Neural cell (in vitro differentiated cells): ENCODE results near the gene DNPEP. TPM values are rescaled to one million over a fixed set of nuclear protein-coding genes. Genes with fewer than 3 reads are reported as not detected.

Experiments
- H2AFZ ChIP-seq: fragments of 200-600, 300-800 bp; sonication (generic), shearing (Covaris generic); 2 replicates; pipeline ENCODE4 v1.6.0; 2014; ENCODE audit warnings: low read depth, mild to moderate bottlenecking, antibody characterized with exemption, low read length, moderate library complexity
- H3F3A ChIP-seq: fragments of 200-600 bp; shearing (Covaris generic); 2 replicates; pipeline ENCODE4 v1.6.1; 2016; ENCODE audit warnings: mild to moderate bottlenecking, moderate library complexity, mixed read lengths, antibody characterized with exemption, low read length; ENCODE audit not compliant: insufficient read depth, poor library complexity, severe bottlenecking
- H3K27ac ChIP-seq: fragments of 200-600, 300-800 bp; sonication (generic), shearing (Covaris generic); 2 replicates; pipeline ENCODE4 v1.5.1; 2014; ENCODE audit warnings: mild to moderate bottlenecking, low read length, moderate library complexity
- H3K27me3 ChIP-seq: fragments of 300-800, 200-600 bp; sonication (generic), shearing (Covaris generic); 2 replicates; pipeline ENCODE4 v1.6.0; 2014; ENCODE audit warnings: mild to moderate bottlenecking, low read depth, low read length, moderate library complexity; ENCODE audit not compliant: insufficient read depth
- H3K36me3 ChIP-seq: fragments of 300-800, 200-600 bp; sonication (generic), shearing (Covaris generic); 2 replicates; pipeline ENCODE4 v1.5.1; 2014; ENCODE audit warnings: mild to moderate bottlenecking, antibody characterized with exemption, low read length, moderate library complexity; ENCODE audit not compliant: insufficient read depth
- H3K4me2 ChIP-seq: fragments of 300-800, 200-600 bp; sonication (generic), shearing (Covaris generic); 2 replicates; pipeline ENCODE4 v1.6.0; 2014; ENCODE audit warnings: mild to moderate bottlenecking, low read length
- H3K4me3 ChIP-seq: fragments of 300-800, 200-600 bp; sonication (generic), shearing (Covaris generic); 2 replicates; pipeline ENCODE4 v1.5.1; 2014; ENCODE audit warnings: mild to moderate bottlenecking, low read length, moderate library complexity
- H3K79me2 ChIP-seq: fragments of 200-600 bp; shearing (Covaris generic); replicated peaks from 2 replicates; pipeline ENCODE4 v1.6.0; 2014; ENCODE audit warnings: mild to moderate bottlenecking, low read length, moderate library complexity; ENCODE audit not compliant: insufficient read depth
- H3K9ac ChIP-seq: fragments of 300-800, 200-600 bp; sonication (generic), shearing (Covaris generic); 2 replicates; pipeline ENCODE4 v1.6.1; 2016; ENCODE audit warnings: mild to moderate bottlenecking, low read length, mixed read lengths
- H3K9me2 ChIP-seq: fragments of 200-600 bp; shearing (Covaris generic); 2 replicates; pipeline ENCODE4 v1.6.1; 2016; ENCODE audit warnings: mild to moderate bottlenecking, low read length, mixed read lengths; ENCODE audit not compliant: insufficient read depth
- H3K9me3 ChIP-seq: fragments of 200-600, 300-800 bp; sonication (generic), shearing (Covaris generic); 2 replicates; pipeline ENCODE4 v1.6.1; 2016; ENCODE audit warnings: mild to moderate bottlenecking, mixed run types, low read length, moderate library complexity, mixed read lengths
- H4K20me1 ChIP-seq: fragments of 200-600 bp; shearing (Covaris generic); 2 replicates; pipeline ENCODE4 v1.6.1; 2016; ENCODE audit warnings: mild to moderate bottlenecking, mixed run types; ENCODE audit not compliant: insufficient read depth
- CTCF ChIP-seq: fragments of 450-650 bp; IDR thresholded peaks from 2 replicates; pipeline ENCODE4 v1.5.1; 2014; ENCODE audit warnings: antibody characterized with exemption, mild to moderate bottlenecking, moderate library complexity; ENCODE audit not compliant: poor library complexity, severe bottlenecking
- EP300 ChIP-seq: fragments of 450-650 bp; conservative IDR thresholded peaks from 2 replicates; pipeline ENCODE4 v1.6.1; 2014; ENCODE audit warnings: antibody characterized with exemption, mild to moderate bottlenecking, moderate library complexity; ENCODE audit not compliant: poor library complexity, severe bottlenecking
- MXI1 ChIP-seq: fragments of 450-650 bp; conservative IDR thresholded peaks from 2 replicates; pipeline ENCODE4 v1.6.1; 2014; ENCODE audit warnings: antibody characterized with exemption, mild to moderate bottlenecking; ENCODE audit not compliant: poor library complexity, severe bottlenecking
- POLR2AphosphoS5 ChIP-seq: IDR thresholded peaks from 2 replicates; pipeline ENCODE4 v1.6.1; 2012
- RAD21 ChIP-seq: fragments of 450-650 bp; conservative IDR thresholded peaks from 2 replicates; pipeline ENCODE4 v1.6.1; 2014; ENCODE audit warnings: antibody characterized with exemption, mild to moderate bottlenecking, moderate library complexity
- REST ChIP-seq: IDR thresholded peaks from 2 replicates; pipeline ENCODE4 v1.6.1; 2012; ENCODE audit warnings: borderline replicate concordance
- SMC3 ChIP-seq: fragments of 450-650 bp; conservative IDR thresholded peaks from 2 replicates; pipeline ENCODE4 v1.6.1; 2014; ENCODE audit warnings: antibody characterized with exemption, mild to moderate bottlenecking, moderate library complexity; ENCODE audit not compliant: poor library complexity
- TAF1 ChIP-seq: IDR thresholded peaks from 2 replicates; pipeline ENCODE4 v1.6.1; 2012; ENCODE audit warnings: low read depth
- polyA plus RNA-seq: library from polyadenylated mRNA; depleted of rRNA; stranded (reverse); fragments of >200 nt; gene quantifications from 2 replicates; pipeline ENCODE4 v1.2.3, GENCODE V29; 2014

DNPEP gene
- polyA plus RNA-seq, 1 donor from 2014 or later: 11.9 TPM

- Histone ChIP-seq H3K4me2 (no peak overlapping the region), H3K4me3 (peak overlapping the region; percentile 35)
- TF ChIP-seq RAD21: no peak
- no peak for TF ChIP-seq MXI1
- TF ChIP-seq REST: no peak
- no peak for TF ChIP-seq SMC3
- TF ChIP-seq EP300: no peak
- TF ChIP-seq CTCF: no peak
- no peak for TF ChIP-seq POLR2AphosphoS5
- TF ChIP-seq TAF1: no peak
These were observed 37.5 kb downstream of the DNPEP start for GRCh38 chr2:219350215-219350614.

GRCh38 chr2:219344751-219345430 is 42.8 kb downstream of the DNPEP start:
- H3K36me3 ChIP-seq: no peaks in the 10 kb centered on the region
- H2AFZ ChIP-seq: no peak overlapping the region
- H3K79me2 ChIP-seq: no peaks in the 10 kb centered on the region
- no peaks in the 10 kb centered on the region for H3K27me3 ChIP-seq
- H3K4me2 ChIP-seq: no peak overlapping the region
- no peaks in the 10 kb centered on the region for H3K9me2 ChIP-seq
- no peaks in the 10 kb centered on the region for H4K20me1 ChIP-seq
- H3K27ac ChIP-seq: no peak overlapping the region
- TF ChIP-seq SMC3: no peak
- TF ChIP-seq CTCF: peak; percentile 8
- no peaks in the 10 kb centered on the region for H3F3A ChIP-seq
- H3K4me3 ChIP-seq: no peak overlapping the region
- no peak overlapping the region for H3K9ac ChIP-seq
- no peaks in the 10 kb centered on the region for H3K9me3 ChIP-seq

More at GRCh38 chr2:219350215-219350614, 37.5 kb downstream of the DNPEP start:
- H3K27me3 ChIP-seq: peaks cover 3% of the 10 kb centered on the region
- H3K9me3 ChIP-seq: no peaks in the 10 kb centered on the region
- peak overlapping the region; percentile 26 for H3K9ac ChIP-seq
- H4K20me1 ChIP-seq: no peaks in the 10 kb centered on the region
- no peaks in the 10 kb centered on the region for H3F3A ChIP-seq
- no peaks in the 10 kb centered on the region for H3K9me2 ChIP-seq
- H3K27ac ChIP-seq: peak overlapping the region; percentile 69
- H2AFZ ChIP-seq: no peak overlapping the region
- H3K36me3 ChIP-seq: no peaks in the 10 kb centered on the region
- H3K79me2 ChIP-seq: no peaks in the 10 kb centered on the region
